IMR-90 (cell line): ENCODE data around the gene SYAP1. TPM values are rescaled to one million over a fixed set of nuclear protein-coding genes. Genes with fewer than 3 reads are reported as not detected.
A peak's percentile ranks its signal among the peaks of the same experiment; 100 is the strongest.

Experiments used
- ATAC-seq: fragments of 200-7000 bp; cut with Tn5 transposase; 2 replicates; pipeline ENCODE4 v1.9.1; 2020; ENCODE audit warnings: low read depth, mild to moderate bottlenecking, moderate library complexity
- BruUV-seq: library from RNA; stranded (reverse); fragments of 400-500 nt; replicated peaks from 2 replicates; lab custom pipeline; 2021; lab: Mats Ljungman, UMichigan
- CTCF ChIA-PET: fragments of 300-600 bp; formaldehyde crosslinking; extraction: SDS; loops from one replicate; lab custom pipeline; 2021; ENCODE audit warnings: antibody characterized with exemption; lab: Yijun Ruan, JAX
- POLR2A ChIA-PET: fragments of 300-600 bp; sonication (Branson Sonifier 250); formaldehyde crosslinking; loops from one replicate; lab custom pipeline; 2022; ENCODE audit warnings: antibody characterized with exemption; ENCODE audit not compliant: unreplicated experiment; lab: Charles Lee
- DNase-seq: peaks from one replicate; pipeline ENCODE4 v3.0.0; 2013
- H2AFZ ChIP-seq: replicated peaks from 2 replicates; pipeline ENCODE3; 2013; ENCODE audit warnings: low read length, mild to moderate bottlenecking; ENCODE audit not compliant: poor library complexity
- H2AK5ac ChIP-seq: 2 replicates; pipeline ENCODE4 v1.6.1; 2013; ENCODE audit warnings: low read depth, low read length, inconsistent platforms
- H2AK9ac ChIP-seq: replicated peaks from 2 replicates; pipeline ENCODE3; 2013; ENCODE audit warnings: mild to moderate bottlenecking, low read depth, low read length, moderate library complexity; ENCODE audit not compliant: poor library complexity
- H2BK120ac ChIP-seq: 2 replicates; pipeline ENCODE4 v1.6.1; 2013; ENCODE audit warnings: low read depth, low read length, inconsistent platforms
- H2BK15ac ChIP-seq: 3 replicates; pipeline ENCODE4 v1.6.1; 2013; ENCODE audit warnings: low read depth, low read length, inconsistent platforms
- H2BK20ac ChIP-seq: 2 replicates; pipeline ENCODE4 v1.6.1; 2013; ENCODE audit warnings: low read depth, mild to moderate bottlenecking, inconsistent platforms, low read length, moderate library complexity
- H2BK5ac ChIP-seq: 2 replicates; pipeline ENCODE4 v1.6.1; 2013; ENCODE audit warnings: mild to moderate bottlenecking, low read depth, low read length, inconsistent platforms; ENCODE audit not compliant: poor library complexity, severe bottlenecking
- H3K14ac ChIP-seq: replicated peaks from 2 replicates; pipeline ENCODE4 v1.6.1; 2013; ENCODE audit warnings: low read depth, low read length, inconsistent platforms
- H3K18ac ChIP-seq: 2 replicates; pipeline ENCODE4 v1.6.1; 2013; ENCODE audit warnings: low read depth, low read length, control low read depth
- H3K23ac ChIP-seq: 2 replicates; pipeline ENCODE4 v1.6.1; 2013; ENCODE audit warnings: low read depth, low read length, inconsistent platforms
- H3K27ac ChIP-seq: 2 replicates; pipeline ENCODE4 v1.5.1; 2013; ENCODE audit warnings: mild to moderate bottlenecking, control low read depth, low read length; ENCODE audit not compliant: insufficient read depth
- H3K27me3 ChIP-seq: 2 replicates; pipeline ENCODE4 v1.6.1; 2013; ENCODE audit warnings: low read length; ENCODE audit not compliant: control insufficient read depth, insufficient read depth
- H3K36me3 ChIP-seq: 2 replicates; pipeline ENCODE4 v1.6.1; 2013; ENCODE audit warnings: low read length, mixed read lengths; ENCODE audit not compliant: control insufficient read depth, insufficient read depth
- H3K4ac ChIP-seq: 2 replicates; pipeline ENCODE4 v1.6.1; 2013; ENCODE audit warnings: low read depth, low read length, inconsistent platforms
- H3K4me1 ChIP-seq: 2 replicates; pipeline ENCODE4 v1.6.1; 2013; ENCODE audit warnings: low read length, mixed read lengths; ENCODE audit not compliant: control insufficient read depth, insufficient read depth
- H3K4me2 ChIP-seq: 2 replicates; pipeline ENCODE4 v1.6.1; 2013; ENCODE audit warnings: low read depth, mild to moderate bottlenecking, control low read depth, low read length, moderate library complexity
- H3K4me3 ChIP-seq: 2 replicates; pipeline ENCODE4 v1.5.1; 2013; ENCODE audit warnings: low read depth, mild to moderate bottlenecking, control low read depth, low read length, moderate library complexity; ENCODE audit not compliant: insufficient read depth
- H3K56ac ChIP-seq: 2 replicates; pipeline ENCODE4 v1.6.1; 2013; ENCODE audit warnings: low read length, inconsistent platforms; ENCODE audit not compliant: insufficient read depth; ENCODE audit errors: extremely low read depth
- H3K79me1 ChIP-seq, 2 experiments: 2 replicates each; pipeline ENCODE4 v1.6.1; 2013; ENCODE audit warnings: low read length in 2 of 2, inconsistent platforms in 1 of 2, low read depth in 1 of 2
- H3K9ac ChIP-seq: 2 replicates; pipeline ENCODE4 v1.6.1; 2013; ENCODE audit warnings: low read depth, low read length, control low read depth
- H3K9me1 ChIP-seq: 2 replicates; pipeline ENCODE4 v1.6.1; 2013; ENCODE audit warnings: low read length, inconsistent platforms; ENCODE audit not compliant: insufficient read depth
- H3K9me3 ChIP-seq: 2 replicates; pipeline ENCODE4 v1.6.1; 2013; ENCODE audit warnings: low read length; ENCODE audit not compliant: control insufficient read depth, insufficient read depth
- H4K20me1 ChIP-seq: 2 replicates; pipeline ENCODE4 v1.6.1; 2013; ENCODE audit warnings: low read length, inconsistent platforms; ENCODE audit not compliant: insufficient read depth
- H4K5ac ChIP-seq: 2 replicates; pipeline ENCODE4 v1.6.1; 2013; ENCODE audit warnings: mild to moderate bottlenecking, low read depth, low read length, control low read depth
- H4K8ac ChIP-seq, 2 experiments: 2 replicates each; pipeline ENCODE4 v1.6.1; 2013; ENCODE audit warnings: low read depth in 2 of 2, low read length in 2 of 2, control low read depth in 1 of 2, inconsistent platforms in 1 of 2
- H4K91ac ChIP-seq: 2 replicates; pipeline ENCODE4 v1.6.1; 2013; ENCODE audit warnings: low read depth, low read length, inconsistent platforms; ENCODE audit not compliant: insufficient read depth
- BHLHE40 ChIP-seq: fragments of 150-350 bp; IDR thresholded peaks from 2 replicates; pipeline ENCODE4 v1.6.1; 2016; ENCODE audit warnings: mild to moderate bottlenecking, low read depth, low read length
- CEBPB ChIP-seq: IDR thresholded peaks from 2 replicates; pipeline ENCODE4 v1.6.1; 2012; ENCODE audit warnings: low read depth, low read length, improper control_type of control experiment
- CHD1 ChIP-seq: IDR thresholded peaks from 2 replicates; pipeline ENCODE4 v1.6.1; 2012; ENCODE audit warnings: low read depth, low read length, improper control_type of control experiment
- MAFK ChIP-seq: IDR thresholded peaks from 2 replicates; pipeline ENCODE4 v1.6.1; 2012; ENCODE audit warnings: low read depth, low read length, improper control_type of control experiment
- MAZ ChIP-seq: IDR thresholded peaks from 2 replicates; pipeline ENCODE4 v1.6.1; 2012; ENCODE audit warnings: low read depth, mild to moderate bottlenecking, low read length, improper control_type of control experiment, moderate library complexity, borderline replicate concordance
- MXI1 ChIP-seq: IDR thresholded peaks from 2 replicates; pipeline ENCODE4 v1.6.1; 2012; ENCODE audit warnings: low read depth, mild to moderate bottlenecking, low read length, moderate library complexity, borderline replicate concordance
- POLR2A ChIP-seq: IDR thresholded peaks from 2 replicates; pipeline ENCODE4 v1.6.1; 2012; ENCODE audit warnings: mild to moderate bottlenecking, low read depth, low read length
- RAD21 ChIP-seq: IDR thresholded peaks from 2 replicates; pipeline ENCODE4 v1.6.1; 2012; ENCODE audit warnings: low read length, improper control_type of control experiment
- RFX5 ChIP-seq: IDR thresholded peaks from 2 replicates; pipeline ENCODE4 v1.8.0; 2012; ENCODE audit warnings: low read depth, mild to moderate bottlenecking, low read length, moderate library complexity
- USF2 ChIP-seq: fragments of 150-350 bp; IDR thresholded peaks from 2 replicates; pipeline ENCODE4 v1.6.1; 2017; ENCODE audit warnings: mild to moderate bottlenecking, antibody characterized with exemption, low read length, low read depth
- WGBS, 2 experiments: methylation state at CpG; one replicate each; pipeline versions ENCODE4 v1.1.5 to v1.1.7; 2013; ENCODE audit warnings: missing lambda C conversion rate in 2 of 2; ENCODE audit not compliant: insufficient read length in 1 of 2; ENCODE audit errors: extremely low coverage in 2 of 2; 5-methylcytosine and 5-hydroxymethylcytosine counted together
- dilution Hi-C: fragments of 300-500 bp; cut with HindIII; formaldehyde crosslinking; loops from one replicate; pipeline ENCODE4 v1.14.3; 2018; ENCODE audit warnings: low sequenced_read_pairs; ENCODE audit not compliant: unreplicated experiment
- in situ Hi-C: fragments of 300-500 bp; cut with MboI; formaldehyde crosslinking; loops from 3 replicates; pipeline ENCODE4 v1.14.3; 2019; ENCODE audit warnings: low sequenced_read_pairs, inconsistent platforms, mixed read lengths
- intact Hi-C: fragments of 100-400 bp; cut with micrococcal nuclease; formaldehyde crosslinking; loops from 2 replicates; pipeline ENCODE4 v1.10.0; 2022
- polyA plus RNA-seq, 3 experiments: library from polyadenylated mRNA; depleted of rRNA; stranded (reverse); fragments of >200 nt; gene quantifications; 2 replicates each; pipeline ENCODE4 v1.2.3, GENCODE V29; 2012; ENCODE audit warnings: low replicate concordance in 1 of 3
- total RNA-seq: library from RNA; depleted of rRNA; stranded (reverse); fragments of >200 nt; gene quantifications from 2 replicates; pipeline ENCODE4 v1.2.3, GENCODE V29; 2012
- TF ChIP-seq, protein P1 (sequence below): conservative IDR thresholded peaks from 2 replicates; pipeline ENCODE4 v1.5.1; 2012; ENCODE audit warnings: mild to moderate bottlenecking, low read depth, low read length, improper control_type of control experiment
- TF ChIP-seq, protein P2 (sequence below): fragments of 150-350 bp; IDR thresholded peaks from 2 replicates; pipeline ENCODE4 v1.6.1; 2016; ENCODE audit warnings: low read depth, mild to moderate bottlenecking, low read length, moderate library complexity, borderline replicate concordance

The SYAP1 gene
- total and polyA plus RNA-seq, 2 of the 4 experiments (the other 2 are of a cell fraction): 17.7 to 35.0 TPM

DNA sequence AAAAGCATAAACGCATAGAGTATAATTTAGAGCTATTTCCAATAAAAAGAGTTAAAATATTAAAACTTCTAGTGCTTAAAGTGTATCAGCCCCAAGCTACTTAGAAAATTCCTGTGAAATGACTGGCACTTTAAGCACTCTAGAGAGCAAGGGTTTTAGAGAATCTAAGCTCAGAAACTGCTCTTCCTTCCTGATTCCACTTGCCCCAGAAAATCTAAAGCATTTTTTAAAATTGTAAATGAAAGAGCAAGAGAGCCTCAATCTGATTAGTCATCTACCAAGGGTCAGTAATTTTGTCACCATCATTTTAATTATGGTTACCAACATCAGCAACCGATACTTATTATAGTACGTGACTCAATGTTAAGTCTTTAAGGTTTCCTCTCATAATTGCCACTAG, 31.9 kb upstream of the SYAP1 start:
- Histone ChIP-seq H3K4me1 (no peaks in the 10 kb centered on the region), H2BK20ac (no peak overlapping the region), H4K5ac (no peak overlapping the region), H3K18ac (no peak overlapping the region), H2BK120ac (no peak overlapping the region), H2AFZ (no peak overlapping the region), H3K4me2 (no peak overlapping the region), H4K20me1 (no peaks in the 10 kb centered on the region), H2AK9ac (no peak overlapping the region), H3K9ac (no peak overlapping the region), H3K27ac (no peak overlapping the region), H4K91ac (no peak overlapping the region), H3K9me1 (no peaks in the 10 kb centered on the region), H3K9me3 (no peaks in the 10 kb centered on the region), H3K56ac (no peak overlapping the region), H3K27me3 (no peaks in the 10 kb centered on the region), H3K14ac (no peak overlapping the region), H2BK15ac (no peak overlapping the region), H3K36me3 (peaks cover 18% of the 10 kb centered on the region), H3K23ac (no peak overlapping the region), H3K79me1 (peaks cover 0 to 2% of the 10 kb centered on the region in 2 experiments; a peak in 2 of 4 replicates), H2AK5ac (no peak overlapping the region), H3K4ac (no peak overlapping the region), H2BK5ac (no peak overlapping the region), H4K8ac (no peak overlapping the region), H3K4me3 (no peak overlapping the region)
- peak; percentile 31 for DNase-seq
- ATAC-seq: peak; percentile 72
- no TSS peak for BruUV-seq
- in situ Hi-C loops (loop anchor here (25.0 kb wide), 2 partner anchors 875 to 1200 kb away; partner anchors contain the start of gene PIR), dilution Hi-C loops (no loop called here), intact Hi-C loops (no loop called here)
- WGBS, 2 experiments: no CpG with 5 or more reads among the region's 3 CpGs
- no peak for TF ChIP-seq RAD21
- TF ChIP-seq MAFK: no peak
- TF ChIP-seq RFX5: no peak
- TF ChIP-seq CHD1: no peak
- no peak for TF ChIP-seq POLR2A
- TF ChIP-seq BHLHE40: no peak
- no peak for TF ChIP-seq CEBPB
- no peak for TF ChIP-seq USF2
- no peak for TF ChIP-seq MXI1
- TF ChIP-seq, protein P1, sequence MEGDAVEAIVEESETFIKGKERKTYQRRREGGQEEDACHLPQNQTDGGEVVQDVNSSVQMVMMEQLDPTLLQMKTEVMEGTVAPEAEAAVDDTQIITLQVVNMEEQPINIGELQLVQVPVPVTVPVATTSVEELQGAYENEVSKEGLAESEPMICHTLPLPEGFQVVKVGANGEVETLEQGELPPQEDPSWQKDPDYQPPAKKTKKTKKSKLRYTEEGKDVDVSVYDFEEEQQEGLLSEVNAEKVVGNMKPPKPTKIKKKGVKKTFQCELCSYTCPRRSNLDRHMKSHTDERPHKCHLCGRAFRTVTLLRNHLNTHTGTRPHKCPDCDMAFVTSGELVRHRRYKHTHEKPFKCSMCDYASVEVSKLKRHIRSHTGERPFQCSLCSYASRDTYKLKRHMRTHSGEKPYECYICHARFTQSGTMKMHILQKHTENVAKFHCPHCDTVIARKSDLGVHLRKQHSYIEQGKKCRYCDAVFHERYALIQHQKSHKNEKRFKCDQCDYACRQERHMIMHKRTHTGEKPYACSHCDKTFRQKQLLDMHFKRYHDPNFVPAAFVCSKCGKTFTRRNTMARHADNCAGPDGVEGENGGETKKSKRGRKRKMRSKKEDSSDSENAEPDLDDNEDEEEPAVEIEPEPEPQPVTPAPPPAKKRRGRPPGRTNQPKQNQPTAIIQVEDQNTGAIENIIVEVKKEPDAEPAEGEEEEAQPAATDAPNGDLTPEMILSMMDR: no peak
- TF ChIP-seq, protein P2, sequence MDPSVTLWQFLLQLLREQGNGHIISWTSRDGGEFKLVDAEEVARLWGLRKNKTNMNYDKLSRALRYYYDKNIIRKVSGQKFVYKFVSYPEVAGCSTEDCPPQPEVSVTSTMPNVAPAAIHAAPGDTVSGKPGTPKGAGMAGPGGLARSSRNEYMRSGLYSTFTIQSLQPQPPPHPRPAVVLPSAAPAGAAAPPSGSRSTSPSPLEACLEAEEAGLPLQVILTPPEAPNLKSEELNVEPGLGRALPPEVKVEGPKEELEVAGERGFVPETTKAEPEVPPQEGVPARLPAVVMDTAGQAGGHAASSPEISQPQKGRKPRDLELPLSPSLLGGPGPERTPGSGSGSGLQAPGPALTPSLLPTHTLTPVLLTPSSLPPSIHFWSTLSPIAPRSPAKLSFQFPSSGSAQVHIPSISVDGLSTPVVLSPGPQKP: no peak
- no peak for TF ChIP-seq MAZ
- ChIA-PET POLR2A (interaction anchor here (0.6 to 0.7 kb wide), 2 partner anchors 118 to 230 kb away, joined by 3 to 10 read pairs; no protein-coding TSS in a partner anchor), CTCF (interaction anchor here (0.6 kb wide), 1 partner anchor 527 kb away, joined by 3 read pairs; no protein-coding TSS in a partner anchor)
